ENCODE data around the gene PIK3R5. TPM values are rescaled to one million over a fixed set of nuclear protein-coding genes. Genes with fewer than 3 reads are reported as not detected.

The PIK3R5 gene
- total RNA-seq, 2 donors from 2014 or later = 30.7 to 42.9 TPM

Other genes with a start within 250 kb of the PIK3R5 start
- gene CCDC42, start 220.9 kb downstream of the PIK3R5 start, total RNA-seq = not detected
- not detected for gene SPDYE4, start 207.2 kb downstream of the PIK3R5 start, total RNA-seq
- under 1 TPM in 1 of 2 donors, not detected in 1; 0.27 TPM for gene MFSD6L, start 166.3 kb downstream of the PIK3R5 start, total RNA-seq
- gene PIK3R6, start 98.0 kb downstream of the PIK3R5 start, total RNA-seq = 1 to 10 TPM; 1.5 to 3.5 TPM
- 10 to 100 TPM; 68.8 to 79.0 TPM for gene NTN1, start 55.8 kb upstream of the PIK3R5 start, total RNA-seq